Liver (tissue), 9 donors: ENCODE results near the gene SMIM44. TPM values are rescaled to one million over a fixed set of nuclear protein-coding genes. Genes with fewer than 3 reads are reported as not detected.

Experiments
- DNase-seq: peaks from one replicate; pipeline ENCODE4 v3.0.0-alpha.2; 2017; ENCODE audit warnings: low spot score
- H3K27ac ChIP-seq, 2 donors: one replicate each; pipeline ENCODE4 v1.7.0; 2013; ENCODE audit warnings: inconsistent platforms in 2 of 2, low read length in 2 of 2, control low read depth in 1 of 2, low read depth in 1 of 2, mild to moderate bottlenecking in 1 of 2
- H3K27me3 ChIP-seq, 4 donors: one replicate each; pipeline versions ENCODE4 v1.6.1 to v1.7.0; 2013; ENCODE audit warnings: low read length in 3 of 4, inconsistent platforms in 1 of 4, mild to moderate bottlenecking in 1 of 4, moderate library complexity in 1 of 4; ENCODE audit not compliant: control insufficient read depth in 4 of 4, insufficient read depth in 4 of 4
- H3K36me3 ChIP-seq, 4 donors: one replicate each; pipeline versions ENCODE4 v1.6.1 to v1.7.0; 2013; ENCODE audit warnings: low read length in 3 of 4, mild to moderate bottlenecking in 3 of 4, low read depth in 1 of 4, moderate library complexity in 1 of 4; ENCODE audit not compliant: control insufficient read depth in 4 of 4, insufficient read depth in 3 of 4
- H3K4me1 ChIP-seq, 4 donors: one replicate each; pipeline versions ENCODE4 v1.6.1 to v1.7.0; 2013; ENCODE audit warnings: low read length in 3 of 4, mild to moderate bottlenecking in 3 of 4, moderate library complexity in 1 of 4; ENCODE audit not compliant: control insufficient read depth in 4 of 4, insufficient read depth in 4 of 4
- H3K4me3 ChIP-seq, 3 donors: one replicate each; pipeline versions ENCODE4 v1.6.1 to v1.7.0; 2013; ENCODE audit warnings: low read length in 3 of 3, control low read depth in 1 of 3, low read depth in 1 of 3, mild to moderate bottlenecking in 1 of 3
- H3K9ac ChIP-seq, 2 donors: one replicate each; pipeline ENCODE4 v1.7.0; 2013; ENCODE audit warnings: low read length in 2 of 2, mild to moderate bottlenecking in 2 of 2, moderate library complexity in 2 of 2, control low read depth in 1 of 2, low read depth in 1 of 2
- H3K9me3 ChIP-seq, 4 donors: one replicate each; pipeline versions ENCODE4 v1.6.1 to v1.7.0; 2013; ENCODE audit warnings: low read length in 3 of 4; ENCODE audit not compliant: control insufficient read depth in 4 of 4
- EGR1 ChIP-seq, 2 donors: IDR thresholded peaks; 2 replicates each; pipeline ENCODE4 v1.6.1; 2016 to 2018; ENCODE audit warnings: antibody characterized with exemption in 2 of 2, low read depth in 2 of 2
- FOXA1 ChIP-seq: IDR thresholded peaks from 2 replicates; pipeline ENCODE4 v1.6.1; 2016; ENCODE audit warnings: antibody characterized with exemption
- FOXA2 ChIP-seq: IDR thresholded peaks from 2 replicates; pipeline ENCODE4 v1.6.1; 2016; ENCODE audit warnings: antibody characterized with exemption
- GABPA ChIP-seq, 2 donors: IDR thresholded peaks in 1 of 2; conservative IDR thresholded peaks in 1 of 2; 2 replicates each; pipeline ENCODE4 v1.6.1; 2016; ENCODE audit warnings: antibody characterized with exemption in 2 of 2, mild to moderate bottlenecking in 1 of 2, moderate library complexity in 1 of 2
- HNF4A ChIP-seq, 2 donors: conservative IDR thresholded peaks; 2 replicates each; pipeline ENCODE4 v1.6.1; 2016; ENCODE audit warnings: antibody characterized with exemption in 2 of 2, mild to moderate bottlenecking in 2 of 2
- HNF4G ChIP-seq: IDR thresholded peaks from 2 replicates; pipeline ENCODE4 v1.6.1; 2016; ENCODE audit warnings: antibody characterized with exemption
- JUND ChIP-seq, 2 donors: IDR thresholded peaks; 2 replicates each; pipeline ENCODE4 v1.6.1; 2016; ENCODE audit warnings: antibody characterized with exemption in 2 of 2
- NR2F2 ChIP-seq: IDR thresholded peaks from 2 replicates; pipeline ENCODE4 v1.6.1; 2016; ENCODE audit warnings: antibody characterized with exemption
- RAD21 ChIP-seq, 2 donors: IDR thresholded peaks; 2 replicates each; pipeline ENCODE4 v1.6.1; 2016; ENCODE audit warnings: antibody characterized with exemption in 2 of 2, mild to moderate bottlenecking in 2 of 2
- RXRA ChIP-seq, 2 donors: IDR thresholded peaks; 2 replicates each; pipeline ENCODE4 v1.6.1; 2017 to 2018; ENCODE audit warnings: antibody characterized with exemption in 2 of 2, mild to moderate bottlenecking in 1 of 2
- SP1 ChIP-seq: IDR thresholded peaks from 2 replicates; pipeline ENCODE4 v1.6.1; 2018; ENCODE audit warnings: antibody characterized with exemption, mild to moderate bottlenecking
- TAF1 ChIP-seq: conservative IDR thresholded peaks from 2 replicates; pipeline ENCODE4 v1.6.1; 2016; ENCODE audit warnings: antibody characterized with exemption, mild to moderate bottlenecking
- YY1 ChIP-seq: IDR thresholded peaks from 2 replicates; pipeline ENCODE4 v1.6.1; 2016; ENCODE audit warnings: antibody characterized with exemption, mild to moderate bottlenecking
- WGBS: extraction: QIAGEN DNeasy Blood & Tissue Kit; methylation state at CpG from one replicate; pipeline ENCODE4 v1.1.7; 2013; 5-methylcytosine and 5-hydroxymethylcytosine counted together
- polyA plus RNA-seq, 2 donors: library from polyadenylated mRNA; stranded (reverse) in 1 of 2; unstranded in 1 of 2; fragments of 200-250 nt in 1 of 2; fragments of >200 nt in 1 of 2; fragmentation: Nextera tagmentation in 1 of 2; extraction: Ambion mirVana in 1 of 2; gene quantifications; one replicate each; pipeline versions ENCODE4 v1.2.1 to v1.2.3, GENCODE V29; 2013 to 2015
- total RNA-seq, 2 donors: library from RNA; depleted of rRNA; stranded (reverse); fragments of >200 nt; gene quantifications; one replicate each; pipeline ENCODE4 v1.2.3, GENCODE V29; 2014
- TF ChIP-seq, protein P1 (sequence below): IDR thresholded peaks from 2 replicates; pipeline ENCODE4 v1.6.1; 2016; ENCODE audit warnings: antibody characterized with exemption
- TF ChIP-seq, protein P2 (sequence below): IDR thresholded peaks from 2 replicates; pipeline ENCODE4 v1.6.1; 2016; ENCODE audit warnings: antibody characterized with exemption
- TF ChIP-seq, protein P3 (sequence below): fragments of 150-350 bp; IDR thresholded peaks from 2 replicates; pipeline ENCODE4 v1.5.1; 2017; ENCODE audit warnings: improper control_type of control experiment, low read depth, low read length; ENCODE audit not compliant: missing input control
- TF ChIP-seq, protein P4 (sequence below): IDR thresholded peaks from 2 replicates; pipeline ENCODE4 v1.6.1; 2016; ENCODE audit warnings: antibody characterized with exemption, mild to moderate bottlenecking
- TF ChIP-seq, protein P5 (sequence below): IDR thresholded peaks from 2 replicates; pipeline ENCODE4 v1.6.1; 2016; ENCODE audit warnings: antibody characterized with exemption
- donor health status: healthy.
- donor health status: healthy.
- donor health status: healthy.
- donor health status: healthy.
- donor health status: healthy.

SMIM44 gene
- total and polyA plus RNA-seq, 4 donors, result not detected

DNA sequence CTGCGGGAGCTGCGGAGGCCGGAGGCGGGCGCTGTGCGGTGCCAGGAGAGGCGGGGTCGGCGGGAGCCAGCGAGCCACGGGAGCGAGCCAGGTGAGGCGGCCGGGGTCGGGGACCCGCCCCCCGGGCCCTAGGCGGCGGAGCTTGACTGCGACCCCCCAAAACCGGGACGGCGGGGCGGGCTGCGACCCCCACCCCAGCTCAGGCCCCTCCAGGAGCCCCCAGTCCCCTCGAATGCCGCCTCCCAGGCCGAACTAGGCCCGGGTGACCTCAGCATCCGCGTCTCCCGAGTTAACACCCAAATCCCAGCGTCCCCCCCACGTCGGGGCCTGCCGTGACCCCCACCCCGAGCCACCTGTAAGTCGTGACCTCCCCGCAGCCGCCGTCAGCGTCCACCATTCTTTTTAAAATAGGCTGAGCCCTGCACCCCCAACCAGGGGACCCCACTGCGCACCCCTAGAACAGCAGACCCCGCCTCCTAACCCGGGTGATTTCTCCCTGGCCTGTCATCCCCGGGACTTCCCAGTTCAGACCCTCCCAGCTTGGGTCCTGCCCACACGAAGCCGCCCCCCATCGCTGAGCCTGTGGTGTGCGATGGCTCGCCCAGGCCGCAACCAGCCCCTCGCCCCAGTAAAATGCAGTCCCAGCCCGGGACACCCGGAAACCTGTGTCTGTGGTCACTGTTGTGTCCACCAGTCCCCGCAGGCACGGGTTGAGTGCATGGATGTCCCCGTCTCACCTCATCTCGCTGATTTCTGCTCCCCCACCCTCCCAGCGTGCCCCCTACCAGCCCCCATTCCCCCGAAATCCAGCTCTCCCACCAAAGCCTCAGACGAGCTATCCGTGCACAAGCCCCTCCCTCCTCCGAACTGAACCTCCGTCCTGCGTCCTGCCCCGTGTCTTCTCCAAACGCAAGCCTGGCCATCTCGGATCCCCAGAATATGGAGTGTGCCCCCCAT, 23.4 kb upstream of the SMIM44 start:
- DNase-seq, result peak; percentile 52
- Histone ChIP-seq H3K4me3 (peak overlapping the region; percentile 70 to 90 (median 77)), H3K9me3 (no peaks in the 10 kb centered on the region), H3K4me1 (peaks cover 9 to 55% (median 39%) of the 10 kb centered on the region in 4 donors), H3K27ac (peak overlapping the region; percentile 81 to 83), H3K36me3 (no peaks in the 10 kb centered on the region), H3K9ac (peak overlapping the region; percentile 65 to 80), H3K27me3 (no peaks in the 10 kb centered on the region)
- WGBS, result under 1% methylated on average over 69 of the region's 69 CpGs
- TF ChIP-seq YY1, result no peak
- TF ChIP-seq RXRA (IDR thresholded peaks at IDR 0.05), result peak in 1 of 2 donors; percentile 4

DNA sequence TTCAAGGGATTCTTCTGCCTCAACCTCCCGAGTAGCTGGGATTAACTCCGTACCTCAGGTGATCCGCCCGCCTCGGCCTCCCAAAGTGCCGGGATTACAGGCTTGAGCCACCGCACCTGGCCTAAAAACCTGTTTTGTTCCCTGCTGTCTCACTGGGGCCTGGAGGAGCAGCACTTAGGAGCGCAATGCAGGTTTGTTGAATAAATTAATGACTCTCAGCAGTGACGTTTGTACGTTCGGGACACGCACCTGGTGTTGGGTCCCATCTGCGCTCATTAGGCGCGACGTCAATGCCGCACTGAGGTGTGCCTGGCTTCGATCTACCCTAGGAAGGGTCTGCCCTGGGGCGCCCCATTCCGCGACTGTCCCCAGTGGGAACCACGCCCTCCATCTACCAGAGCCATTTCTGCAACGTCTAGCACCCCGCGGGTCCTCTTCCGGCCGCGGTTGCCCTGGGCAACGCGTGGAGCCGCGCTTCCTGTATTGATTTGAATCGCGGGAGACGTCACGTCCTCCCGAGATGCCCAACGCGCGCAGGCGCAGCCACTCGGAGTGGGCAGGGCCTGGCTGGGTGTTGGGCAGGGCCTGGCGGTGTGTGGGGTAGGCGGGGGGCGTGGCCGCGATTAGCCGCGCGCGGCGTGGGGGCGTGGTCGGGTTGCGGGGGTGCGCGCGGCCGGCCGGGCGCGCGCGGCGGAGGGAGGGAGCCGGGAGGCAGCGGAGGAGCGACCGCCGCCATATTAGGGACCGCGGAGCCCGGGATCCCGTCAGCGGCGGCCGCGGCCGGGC, 22.6 kb upstream of the SMIM44 start, which contains the start of gene FZR1:
TSS of gene FZR1 (plus strand) at position 714 of the 786 bp plus-strand sequence. CDS start 16,679 bp downstream, outside the sequence.
- Histone ChIP-seq H3K36me3 (no peaks in the 10 kb centered on the region), H3K9me3 (no peaks in the 10 kb centered on the region), H3K27me3 (no peaks in the 10 kb centered on the region), H3K4me3 (peak within 1 kb of the TSS; percentile 88 to 90 (median 88)), H3K4me1 (peaks cover 3 to 50% (median 34%) of the 10 kb centered on the region in 4 donors), H3K9ac (peak within 1 kb of the TSS; percentile 65 to 80), H3K27ac (peak within 1 kb of the TSS; percentile 82 to 83)
- WGBS, result under 1% methylated on average over 79 of the region's 79 CpGs
- peak; percentile 100 for DNase-seq
- TF ChIP-seq FOXA2, result no peak
- no peak for TF ChIP-seq NR2F2
- TF ChIP-seq JUND (IDR thresholded peaks at IDR 0.05), result no peak
- peak; percentile 69 for TF ChIP-seq SP1
- peak in 1 of 2 donors; percentile 32 for TF ChIP-seq RXRA (IDR thresholded peaks at IDR 0.05)
- no peak for TF ChIP-seq RAD21 (IDR thresholded peaks at IDR 0.05)
- TF ChIP-seq TAF1, result no peak
- TF ChIP-seq, protein P1, sequence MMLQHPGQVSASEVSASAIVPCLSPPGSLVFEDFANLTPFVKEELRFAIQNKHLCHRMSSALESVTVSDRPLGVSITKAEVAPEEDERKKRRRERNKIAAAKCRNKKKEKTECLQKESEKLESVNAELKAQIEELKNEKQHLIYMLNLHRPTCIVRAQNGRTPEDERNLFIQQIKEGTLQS, result no peak
- TF ChIP-seq EGR1 (IDR thresholded peaks at IDR 0.05; ENCODE audit: low read depth in 2 of 2), result no peak
- TF ChIP-seq HNF4G, result no peak
- TF ChIP-seq, protein P2, sequence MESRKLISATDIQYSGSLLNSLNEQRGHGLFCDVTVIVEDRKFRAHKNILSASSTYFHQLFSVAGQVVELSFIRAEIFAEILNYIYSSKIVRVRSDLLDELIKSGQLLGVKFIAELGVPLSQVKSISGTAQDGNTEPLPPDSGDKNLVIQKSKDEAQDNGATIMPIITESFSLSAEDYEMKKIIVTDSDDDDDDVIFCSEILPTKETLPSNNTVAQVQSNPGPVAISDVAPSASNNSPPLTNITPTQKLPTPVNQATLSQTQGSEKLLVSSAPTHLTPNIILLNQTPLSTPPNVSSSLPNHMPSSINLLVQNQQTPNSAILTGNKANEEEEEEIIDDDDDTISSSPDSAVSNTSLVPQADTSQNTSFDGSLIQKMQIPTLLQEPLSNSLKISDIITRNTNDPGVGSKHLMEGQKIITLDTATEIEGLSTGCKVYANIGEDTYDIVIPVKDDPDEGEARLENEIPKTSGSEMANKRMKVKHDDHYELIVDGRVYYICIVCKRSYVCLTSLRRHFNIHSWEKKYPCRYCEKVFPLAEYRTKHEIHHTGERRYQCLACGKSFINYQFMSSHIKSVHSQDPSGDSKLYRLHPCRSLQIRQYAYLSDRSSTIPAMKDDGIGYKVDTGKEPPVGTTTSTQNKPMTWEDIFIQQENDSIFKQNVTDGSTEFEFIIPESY, result no peak
- TF ChIP-seq GABPA (IDR thresholded peaks at IDR 0.05 in 1 of 2, conservative IDR thresholded peaks at IDR 0.05 in 1 of 2), result peak; percentile 79 to 94
- TF ChIP-seq FOXA1, result no peak
- TF ChIP-seq, protein P3, sequence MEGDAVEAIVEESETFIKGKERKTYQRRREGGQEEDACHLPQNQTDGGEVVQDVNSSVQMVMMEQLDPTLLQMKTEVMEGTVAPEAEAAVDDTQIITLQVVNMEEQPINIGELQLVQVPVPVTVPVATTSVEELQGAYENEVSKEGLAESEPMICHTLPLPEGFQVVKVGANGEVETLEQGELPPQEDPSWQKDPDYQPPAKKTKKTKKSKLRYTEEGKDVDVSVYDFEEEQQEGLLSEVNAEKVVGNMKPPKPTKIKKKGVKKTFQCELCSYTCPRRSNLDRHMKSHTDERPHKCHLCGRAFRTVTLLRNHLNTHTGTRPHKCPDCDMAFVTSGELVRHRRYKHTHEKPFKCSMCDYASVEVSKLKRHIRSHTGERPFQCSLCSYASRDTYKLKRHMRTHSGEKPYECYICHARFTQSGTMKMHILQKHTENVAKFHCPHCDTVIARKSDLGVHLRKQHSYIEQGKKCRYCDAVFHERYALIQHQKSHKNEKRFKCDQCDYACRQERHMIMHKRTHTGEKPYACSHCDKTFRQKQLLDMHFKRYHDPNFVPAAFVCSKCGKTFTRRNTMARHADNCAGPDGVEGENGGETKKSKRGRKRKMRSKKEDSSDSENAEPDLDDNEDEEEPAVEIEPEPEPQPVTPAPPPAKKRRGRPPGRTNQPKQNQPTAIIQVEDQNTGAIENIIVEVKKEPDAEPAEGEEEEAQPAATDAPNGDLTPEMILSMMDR, result no peak
- TF ChIP-seq, protein P4, sequence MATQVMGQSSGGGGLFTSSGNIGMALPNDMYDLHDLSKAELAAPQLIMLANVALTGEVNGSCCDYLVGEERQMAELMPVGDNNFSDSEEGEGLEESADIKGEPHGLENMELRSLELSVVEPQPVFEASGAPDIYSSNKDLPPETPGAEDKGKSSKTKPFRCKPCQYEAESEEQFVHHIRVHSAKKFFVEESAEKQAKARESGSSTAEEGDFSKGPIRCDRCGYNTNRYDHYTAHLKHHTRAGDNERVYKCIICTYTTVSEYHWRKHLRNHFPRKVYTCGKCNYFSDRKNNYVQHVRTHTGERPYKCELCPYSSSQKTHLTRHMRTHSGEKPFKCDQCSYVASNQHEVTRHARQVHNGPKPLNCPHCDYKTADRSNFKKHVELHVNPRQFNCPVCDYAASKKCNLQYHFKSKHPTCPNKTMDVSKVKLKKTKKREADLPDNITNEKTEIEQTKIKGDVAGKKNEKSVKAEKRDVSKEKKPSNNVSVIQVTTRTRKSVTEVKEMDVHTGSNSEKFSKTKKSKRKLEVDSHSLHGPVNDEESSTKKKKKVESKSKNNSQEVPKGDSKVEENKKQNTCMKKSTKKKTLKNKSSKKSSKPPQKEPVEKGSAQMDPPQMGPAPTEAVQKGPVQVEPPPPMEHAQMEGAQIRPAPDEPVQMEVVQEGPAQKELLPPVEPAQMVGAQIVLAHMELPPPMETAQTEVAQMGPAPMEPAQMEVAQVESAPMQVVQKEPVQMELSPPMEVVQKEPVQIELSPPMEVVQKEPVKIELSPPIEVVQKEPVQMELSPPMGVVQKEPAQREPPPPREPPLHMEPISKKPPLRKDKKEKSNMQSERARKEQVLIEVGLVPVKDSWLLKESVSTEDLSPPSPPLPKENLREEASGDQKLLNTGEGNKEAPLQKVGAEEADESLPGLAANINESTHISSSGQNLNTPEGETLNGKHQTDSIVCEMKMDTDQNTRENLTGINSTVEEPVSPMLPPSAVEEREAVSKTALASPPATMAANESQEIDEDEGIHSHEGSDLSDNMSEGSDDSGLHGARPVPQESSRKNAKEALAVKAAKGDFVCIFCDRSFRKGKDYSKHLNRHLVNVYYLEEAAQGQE, result no peak
- peak; percentile 76 for TF ChIP-seq YY1
- TF ChIP-seq HNF4A (conservative IDR thresholded peaks at IDR 0.05), result peak; percentile 15 to 34
- TF ChIP-seq, protein P5, sequence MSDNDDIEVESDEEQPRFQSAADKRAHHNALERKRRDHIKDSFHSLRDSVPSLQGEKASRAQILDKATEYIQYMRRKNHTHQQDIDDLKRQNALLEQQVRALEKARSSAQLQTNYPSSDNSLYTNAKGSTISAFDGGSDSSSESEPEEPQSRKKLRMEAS, result no peak
